Upper lobe of right lung (tissue), 1 donor: ENCODE data around the gene ANKRD34B. TPM values are rescaled to one million over a fixed set of nuclear protein-coding genes. Genes with fewer than 3 reads are reported as not detected.

Source experiments
- ATAC-seq: fragments of 200-7000 bp; cut with Tn5 transposase; one replicate; pipeline ENCODE4 v1.9.1; 2020; ENCODE audit warnings: mild to moderate bottlenecking, moderate library complexity
- DNase-seq: peaks from one replicate; pipeline ENCODE4 v3.0.0-alpha.2; 2020
- H3K27ac ChIP-seq: fragments of 200-600 bp; one replicate; pipeline ENCODE4 v1.8.0; 2022
- H3K27me3 ChIP-seq: fragments of 200-600 bp; one replicate; pipeline ENCODE4 v1.8.0; 2022; ENCODE audit warnings: mild to moderate bottlenecking
- H3K36me3 ChIP-seq: fragments of 200-600 bp; one replicate; pipeline ENCODE4 v1.8.0; 2022
- H3K4me1 ChIP-seq: fragments of 200-600 bp; one replicate; pipeline ENCODE4 v1.8.0; 2022
- H3K4me3 ChIP-seq: fragments of 200-600 bp; one replicate; pipeline ENCODE4 v1.8.0; 2022; ENCODE audit warnings: mild to moderate bottlenecking
- H3K9me3 ChIP-seq: fragments of 200-600 bp; one replicate; pipeline ENCODE4 v1.8.0; 2022
- CTCF ChIP-seq: fragments of 200-600 bp; IDR thresholded peaks from one replicate; pipeline ENCODE4 v1.8.0; 2022; ENCODE audit warnings: antibody characterized with exemption
- intact Hi-C: fragments of 100-400 bp; cut with DNase I; formaldehyde crosslinking; loops from one replicate; pipeline ENCODE4 v1.11.0; 2022
- long read RNA-seq: library from polyadenylated mRNA; unstranded; transcript quantifications from one replicate; pipeline ENCODE4 v2.0.0, GENCODE V29; 2021
- total RNA-seq: library from RNA; stranded (reverse); fragmentation: NEBNext Ultra II Directional; extraction: Animal tissue kit (Norgen Biotek cat#: 25700); gene quantifications from one replicate; pipeline ENCODE4 v1.2.1, GENCODE V29; 2021
- donor health status: DM: no; HTN: yes; CAD: no; lungs with severe emphysema.

Gene ANKRD34B
- total RNA-seq = 0.35 TPM
- long read RNA-seq = 0 reads

GRCh38 chr5:80569961-80570786, at the start of gene ANKRD34B:
TSS of gene ANKRD34B (minus strand) at chr5:80570280. CDS start at chr5:80560019, 10,261 bp downstream.
- H3K4me1 ChIP-seq = no peaks in the 10 kb centered on the region
- no peak for TF ChIP-seq CTCF
- no peak within 1 kb of the TSS for H3K27ac ChIP-seq
- H3K9me3 ChIP-seq = no peaks in the 10 kb centered on the region
- peaks cover 56% of the 10 kb centered on the region for H3K27me3 ChIP-seq
- intact Hi-C loops = no loop called here
- DNase-seq = peak; percentile 67
- no peaks in the 10 kb centered on the region for H3K36me3 ChIP-seq
- H3K4me3 ChIP-seq = peak within 1 kb of the TSS; percentile 33
- ATAC-seq = peak; percentile 64

GRCh38 chr5:80619086-80619485, 49.0 kb upstream of the ANKRD34B start:
- ATAC-seq = no peak
- intact Hi-C loops = no loop called here
- H3K4me3 ChIP-seq = no peak overlapping the region
- TF ChIP-seq CTCF = no peak
- H3K27ac ChIP-seq = no peak overlapping the region
- no peaks in the 10 kb centered on the region for H3K36me3 ChIP-seq
- no peaks in the 10 kb centered on the region for H3K4me1 ChIP-seq
- DNase-seq = no peak
- no peaks in the 10 kb centered on the region for H3K9me3 ChIP-seq
- no peaks in the 10 kb centered on the region for H3K27me3 ChIP-seq

GRCh38 chr5:80618438-80618837, 48.4 kb upstream of the ANKRD34B start:
- H3K36me3 ChIP-seq = no peaks in the 10 kb centered on the region
- no peak overlapping the region for H3K27ac ChIP-seq
- TF ChIP-seq CTCF = no peak
- no peaks in the 10 kb centered on the region for H3K27me3 ChIP-seq
- no peak overlapping the region for H3K4me3 ChIP-seq
- H3K9me3 ChIP-seq = no peaks in the 10 kb centered on the region
- H3K4me1 ChIP-seq = no peaks in the 10 kb centered on the region
- DNase-seq (no peak), ATAC-seq (peak; percentile 66)
- intact Hi-C loops = no loop called here

GRCh38 chr5:80615266-80615914, 45.3 kb upstream of the ANKRD34B start:
- intact Hi-C loops = no loop called here
- Histone ChIP-seq H3K27ac (no peak overlapping the region), H3K4me3 (no peak overlapping the region), H3K36me3 (no peaks in the 10 kb centered on the region), H3K9me3 (no peaks in the 10 kb centered on the region), H3K4me1 (no peaks in the 10 kb centered on the region), H3K27me3 (no peaks in the 10 kb centered on the region)
- TF ChIP-seq CTCF = no peak
- DNase-seq (no peak), ATAC-seq (no peak)

GRCh38 chr5:80609692-80610091, 39.6 kb upstream of the ANKRD34B start:
- H3K9me3 ChIP-seq = no peaks in the 10 kb centered on the region
- H3K27ac ChIP-seq = no peak overlapping the region
- ATAC-seq (no peak), DNase-seq (no peak)
- no peaks in the 10 kb centered on the region for H3K4me1 ChIP-seq
- no peak overlapping the region for H3K4me3 ChIP-seq
- no peaks in the 10 kb centered on the region for H3K36me3 ChIP-seq
- intact Hi-C loops = no loop called here
- TF ChIP-seq CTCF = no peak
- no peaks in the 10 kb centered on the region for H3K27me3 ChIP-seq
